Astrocyte of the spinal cord (primary cell): ENCODE measurements around the gene MAPRE2.

ENCODE experiments used
- DNase-seq: peaks from one replicate; pipeline ENCODE4 v3.0.0; 2011; ENCODE audit warnings: low read depth, low spot score
- H3K4me3 ChIP-seq: 2 replicates; pipeline ENCODE4 v1.5.1; 2011; ENCODE audit warnings: low read depth, mild to moderate bottlenecking, low read length, moderate library complexity
- in situ Hi-C: cut with HindIII; loops from 2 replicates; pipeline ENCODE4 v1.10.0; 2017; ENCODE audit warnings: low sequenced_read_pairs
- TF ChIP-seq, protein P1 (sequence below): IDR thresholded peaks from 2 replicates; pipeline ENCODE4 v1.5.1; 2012; ENCODE audit warnings: low read depth, mild to moderate bottlenecking, low read length, inconsistent platforms

Gene MAPRE2

DNA sequence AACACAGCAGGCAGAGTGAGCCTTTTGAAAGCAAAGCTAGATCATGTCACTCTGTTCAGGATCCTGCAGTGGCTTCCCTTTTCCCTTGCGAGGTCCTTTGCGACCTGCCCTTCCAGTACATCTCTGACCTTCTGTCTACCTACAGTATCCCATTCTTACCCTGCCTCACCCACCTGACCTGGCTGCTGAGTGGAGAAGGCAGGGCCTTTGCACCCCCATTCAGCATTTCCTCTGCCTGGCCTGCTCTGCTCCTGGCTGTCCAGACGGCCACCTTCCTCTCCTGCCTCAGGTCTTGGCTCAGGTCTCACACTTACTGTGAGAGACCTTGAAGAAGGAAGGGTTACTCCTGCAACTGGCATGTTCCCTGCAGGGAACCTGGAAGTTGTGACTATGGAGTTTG, 77.4 kb downstream of the MAPRE2 start:
- no peak for DNase-seq
- in situ Hi-C loops, result no loop called here
- TF ChIP-seq, protein P1, sequence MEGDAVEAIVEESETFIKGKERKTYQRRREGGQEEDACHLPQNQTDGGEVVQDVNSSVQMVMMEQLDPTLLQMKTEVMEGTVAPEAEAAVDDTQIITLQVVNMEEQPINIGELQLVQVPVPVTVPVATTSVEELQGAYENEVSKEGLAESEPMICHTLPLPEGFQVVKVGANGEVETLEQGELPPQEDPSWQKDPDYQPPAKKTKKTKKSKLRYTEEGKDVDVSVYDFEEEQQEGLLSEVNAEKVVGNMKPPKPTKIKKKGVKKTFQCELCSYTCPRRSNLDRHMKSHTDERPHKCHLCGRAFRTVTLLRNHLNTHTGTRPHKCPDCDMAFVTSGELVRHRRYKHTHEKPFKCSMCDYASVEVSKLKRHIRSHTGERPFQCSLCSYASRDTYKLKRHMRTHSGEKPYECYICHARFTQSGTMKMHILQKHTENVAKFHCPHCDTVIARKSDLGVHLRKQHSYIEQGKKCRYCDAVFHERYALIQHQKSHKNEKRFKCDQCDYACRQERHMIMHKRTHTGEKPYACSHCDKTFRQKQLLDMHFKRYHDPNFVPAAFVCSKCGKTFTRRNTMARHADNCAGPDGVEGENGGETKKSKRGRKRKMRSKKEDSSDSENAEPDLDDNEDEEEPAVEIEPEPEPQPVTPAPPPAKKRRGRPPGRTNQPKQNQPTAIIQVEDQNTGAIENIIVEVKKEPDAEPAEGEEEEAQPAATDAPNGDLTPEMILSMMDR, result no peak
- H3K4me3 ChIP-seq, result no peak overlapping the region

DNA sequence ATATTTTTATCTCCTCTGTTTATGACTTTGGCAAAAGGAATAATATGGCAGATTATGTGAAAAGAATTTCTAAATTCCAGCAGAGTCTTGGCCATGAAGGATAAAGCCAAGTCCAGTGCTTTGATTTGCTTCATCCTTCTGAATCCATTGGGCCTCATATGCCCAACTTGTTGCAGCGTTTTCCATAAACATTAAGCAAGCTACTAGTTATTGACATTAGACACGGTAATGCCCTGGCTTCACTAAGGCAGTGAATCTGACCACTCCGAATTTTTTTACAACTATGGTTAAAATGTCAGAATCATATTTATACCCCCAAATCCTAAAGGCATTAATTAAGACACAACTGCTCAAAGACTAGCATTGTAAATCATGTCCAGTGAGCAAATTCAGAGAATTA, 79.8 kb downstream of the MAPRE2 start:
- H3K4me3 ChIP-seq, result no peak overlapping the region
- no peak for DNase-seq
- TF ChIP-seq, protein P1, result no peak
- in situ Hi-C loops, result no loop called here

DNA sequence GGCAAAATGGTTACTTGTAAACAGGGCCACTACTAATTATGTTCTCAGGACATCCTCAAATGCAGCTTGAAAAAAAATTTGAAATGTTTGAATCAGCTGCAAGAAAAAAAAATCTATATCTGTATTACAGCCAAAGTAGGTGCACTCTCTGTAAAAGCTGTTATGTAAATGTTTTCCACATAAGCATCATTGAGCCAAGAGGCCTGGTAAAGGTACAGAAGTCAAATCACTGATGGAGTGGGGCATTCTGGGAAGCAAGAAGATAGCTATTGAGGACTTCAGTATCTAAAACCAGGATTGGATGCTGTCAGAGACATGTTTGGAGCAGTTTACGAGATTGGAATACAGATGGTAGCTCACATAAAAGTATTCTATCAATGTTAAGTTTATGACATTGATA, 80.3 kb downstream of the MAPRE2 start:
- in situ Hi-C loops, result no loop called here
- TF ChIP-seq, protein P1, result no peak
- DNase-seq, result no peak
- H3K4me3 ChIP-seq, result no peak overlapping the region

DNA sequence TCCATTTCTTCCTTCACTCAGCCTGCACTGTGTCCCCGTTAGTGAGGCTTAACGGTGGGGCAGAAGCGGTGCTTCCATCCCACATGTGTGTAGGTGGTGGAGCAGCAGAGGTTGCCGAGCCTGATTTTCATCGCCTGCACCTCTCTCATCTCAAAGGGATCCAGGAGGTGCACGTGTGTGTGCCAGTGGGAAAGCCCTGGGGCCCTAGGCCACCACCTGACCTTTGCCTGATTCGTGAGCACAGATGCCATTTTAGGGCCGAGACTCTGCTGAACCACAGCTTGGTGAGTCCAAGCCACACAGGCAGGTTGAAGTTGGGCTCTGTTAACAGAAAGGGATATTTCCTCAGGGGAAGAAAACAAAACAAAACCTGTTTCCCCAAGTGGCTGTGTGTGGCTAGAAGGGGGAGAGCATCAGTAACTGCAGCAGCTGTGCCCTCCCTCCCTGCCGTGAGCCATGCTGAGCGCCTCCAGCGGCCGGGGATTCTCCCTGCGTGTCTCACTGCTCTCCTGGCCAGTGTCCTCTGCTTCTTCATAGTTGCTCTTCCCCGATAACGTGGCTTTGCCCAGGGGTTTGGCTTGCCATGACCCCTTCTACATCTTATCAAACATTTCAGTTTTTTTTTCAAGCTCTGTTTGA, 81.5 kb downstream of the MAPRE2 start:
- in situ Hi-C loops, result no loop called here
- TF ChIP-seq, protein P1, result peak; percentile 44
- no peak overlapping the region for H3K4me3 ChIP-seq
- DNase-seq, result no peak

DNA sequence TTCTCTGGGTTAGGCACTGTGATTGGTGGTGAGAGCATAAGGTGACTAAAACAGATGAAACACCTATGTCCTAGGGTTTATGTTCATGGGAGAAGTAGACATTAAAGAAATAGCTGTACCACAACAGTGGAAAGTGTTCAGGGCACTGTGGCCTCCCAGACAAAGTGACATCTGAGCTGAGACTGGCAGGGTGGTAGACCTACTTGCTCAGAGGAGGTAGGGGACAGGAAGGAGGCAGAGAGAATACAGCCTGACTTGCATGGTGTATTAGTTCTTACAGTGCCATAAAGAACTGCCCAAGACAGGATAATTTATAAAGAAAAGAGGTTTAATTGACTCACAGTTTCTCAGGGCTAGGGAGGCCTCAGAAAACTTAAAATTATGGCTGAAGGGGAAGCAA, 82.6 kb downstream of the MAPRE2 start:
- DNase-seq, result no peak
- TF ChIP-seq, protein P1, result no peak
- in situ Hi-C loops, result no loop called here
- H3K4me3 ChIP-seq, result no peak overlapping the region

DNA sequence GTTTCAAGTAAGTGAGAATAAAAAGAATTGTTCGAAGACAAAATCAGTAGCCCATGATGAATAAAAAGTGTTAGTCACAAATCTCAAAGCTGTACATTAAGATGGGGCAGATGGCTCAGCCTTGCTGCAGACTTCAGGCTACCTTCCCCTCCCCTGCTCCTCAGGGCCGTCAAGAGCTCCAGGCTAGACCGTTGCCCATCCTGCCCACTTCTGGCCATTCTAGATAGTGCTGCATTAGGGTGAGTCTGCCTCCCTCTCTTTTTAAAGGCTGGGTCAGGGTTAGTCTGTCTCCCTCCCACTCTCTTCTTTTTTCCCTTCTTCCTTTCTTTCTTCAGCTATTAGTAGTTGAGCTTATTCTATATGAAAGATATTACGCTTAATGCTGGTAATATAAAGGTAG, 86.0 kb downstream of the MAPRE2 start:
- TF ChIP-seq, protein P1, result peak; percentile 36
- DNase-seq, result no peak
- H3K4me3 ChIP-seq, result no peak overlapping the region
- in situ Hi-C loops, result no loop called here

DNA sequence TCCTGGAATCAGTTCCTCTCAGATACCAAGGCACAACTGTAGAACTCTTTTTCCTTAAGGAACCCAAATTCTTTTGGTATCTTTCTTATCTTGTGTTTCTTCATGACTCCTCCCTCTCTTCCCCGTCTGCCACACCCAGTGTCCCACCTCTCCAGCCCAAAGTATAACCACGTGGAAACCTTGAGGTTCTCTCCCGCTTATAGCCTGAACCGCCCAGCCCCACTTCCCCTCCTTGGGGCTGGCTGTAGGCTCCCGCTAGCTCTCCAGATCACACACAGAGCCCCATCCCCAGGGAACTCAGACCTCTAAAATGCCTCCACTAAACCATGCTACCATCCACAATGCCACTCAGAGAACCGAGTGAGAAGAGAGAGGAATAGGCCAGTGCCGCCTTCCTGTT, 87.5 kb downstream of the MAPRE2 start:
- no peak for DNase-seq
- TF ChIP-seq, protein P1, result no peak
- no peak overlapping the region for H3K4me3 ChIP-seq
- in situ Hi-C loops, result no loop called here
